NB4 (cell line): ENCODE measurements around the gene AK2.

ENCODE experiments used
- CTCF ChIP-seq: IDR thresholded peaks from one replicate; pipeline ENCODE4 v1.5.1; 2012; ENCODE audit warnings: low read depth, low read length
- MAX ChIP-seq: IDR thresholded peaks from 2 replicates; pipeline ENCODE4 v1.6.1; 2011; ENCODE audit warnings: low read depth, low read length
- POLR2A ChIP-seq: IDR thresholded peaks from 2 replicates; pipeline ENCODE4 v1.6.1; 2011; ENCODE audit warnings: mild to moderate bottlenecking; ENCODE audit not compliant: insufficient read length; ENCODE audit errors: extremely low read depth

- TF ChIP-seq POLR2A: no peak
- TF ChIP-seq CTCF: no peak
- TF ChIP-seq MAX: no peak
Measured at GRCh38 chr1:33021567-33022431, 14.9 kb downstream of the AK2 start.
